Neural crest cell (in vitro differentiated cells): ENCODE results near the gene HS6ST1. TPM values are rescaled to one million over a fixed set of nuclear protein-coding genes. Genes with fewer than 3 reads are reported as not detected.

Experiments used
- DNase-seq: peaks from one replicate; pipeline ENCODE4 v3.0.0; 2021; ENCODE audit warnings: low read depth, mixed read lengths, low spot score
- H3K27ac Mint-ChIP-seq: one replicate; pipeline ENCODE4 v1.8.0; 2021; ENCODE audit warnings: mild to moderate bottlenecking, mixed read lengths; ENCODE audit not compliant: unreplicated experiment
- H3K27me3 Mint-ChIP-seq: 2 replicates; pipeline ENCODE4 v1.8.0; 2021; ENCODE audit warnings: low read depth, mild to moderate bottlenecking, mixed read lengths
- H3K36me3 Mint-ChIP-seq: 2 replicates; pipeline ENCODE4 v1.8.0; 2021; ENCODE audit warnings: low read depth, mild to moderate bottlenecking, mixed read lengths
- H3K4me1 Mint-ChIP-seq: 2 replicates; pipeline ENCODE4 v1.8.0; 2021; ENCODE audit warnings: mixed read lengths
- H3K4me3 Mint-ChIP-seq: one replicate; pipeline ENCODE4 v1.8.0; 2021; ENCODE audit warnings: mild to moderate bottlenecking, mixed read lengths
- H3K9me3 Mint-ChIP-seq: 2 replicates; pipeline ENCODE4 v1.8.0; 2021; ENCODE audit warnings: mixed read lengths
- CTCF ChIP-seq: fragments of 200-600 bp; sonication (generic); conservative IDR thresholded peaks from 2 replicates; pipeline ENCODE4 v1.5.0; 2021; ENCODE audit warnings: antibody characterized with exemption, mild to moderate bottlenecking
- total RNA-seq: library from RNA; stranded (reverse); gene quantifications from 2 replicates; pipeline ENCODE4 v1.2.1, GENCODE V29; 2021

HS6ST1 gene
- total RNA-seq, 1 donor from 2014 or later, result 39.8 TPM

GRCh38 chr2:128280901-128281321 is 37.8 kb downstream of the HS6ST1 start:
- H3K27me3 Mint-ChIP-seq, result no peaks in the 10 kb centered on the region
- TF ChIP-seq CTCF, result no peak
- no peaks in the 10 kb centered on the region for H3K4me1 Mint-ChIP-seq
- H3K4me3 Mint-ChIP-seq, result no peak overlapping the region
- H3K27ac Mint-ChIP-seq, result peak overlapping the region; percentile 43
- no peak for DNase-seq
- no peaks in the 10 kb centered on the region for H3K9me3 Mint-ChIP-seq
- no peaks in the 10 kb centered on the region for H3K36me3 Mint-ChIP-seq

GRCh38 chr2:128280158-128280871 is 38.4 kb downstream of the HS6ST1 start:
- Mint-ChIP-seq H3K27ac (no peak overlapping the region), H3K36me3 (peaks cover 5% of the 10 kb centered on the region), H3K4me3 (no peak overlapping the region), H3K9me3 (no peaks in the 10 kb centered on the region), H3K27me3 (no peaks in the 10 kb centered on the region), H3K4me1 (no peaks in the 10 kb centered on the region)
- TF ChIP-seq CTCF, result no peak
- no peak for DNase-seq

GRCh38 chr2:128279786-128280157 is 38.9 kb downstream of the HS6ST1 start:
- Mint-ChIP-seq H3K4me1 (no peaks in the 10 kb centered on the region), H3K9me3 (no peaks in the 10 kb centered on the region), H3K27ac (no peak overlapping the region), H3K36me3 (peaks cover 10% of the 10 kb centered on the region), H3K27me3 (no peaks in the 10 kb centered on the region), H3K4me3 (no peak overlapping the region)
- no peak for TF ChIP-seq CTCF
- DNase-seq, result no peak

GRCh38 chr2:128279009-128279408 is 39.7 kb downstream of the HS6ST1 start:
- Mint-ChIP-seq H3K36me3 (peaks cover 15% of the 10 kb centered on the region), H3K9me3 (peaks cover 4% of the 10 kb centered on the region), H3K4me3 (no peak overlapping the region), H3K4me1 (no peaks in the 10 kb centered on the region), H3K27me3 (no peaks in the 10 kb centered on the region), H3K27ac (no peak overlapping the region)
- DNase-seq, result no peak
- TF ChIP-seq CTCF, result no peak

GRCh38 chr2:128277961-128278681 is 40.5 kb downstream of the HS6ST1 start:
- no peak overlapping the region for H3K27ac Mint-ChIP-seq
- no peak overlapping the region for H3K4me3 Mint-ChIP-seq
- TF ChIP-seq CTCF, result no peak
- DNase-seq, result no peak
- H3K27me3 Mint-ChIP-seq, result no peaks in the 10 kb centered on the region
- peaks cover 6% of the 10 kb centered on the region for H3K9me3 Mint-ChIP-seq
- peaks cover 17% of the 10 kb centered on the region for H3K36me3 Mint-ChIP-seq
- no peaks in the 10 kb centered on the region for H3K4me1 Mint-ChIP-seq
